K562 (cell line): Measurements from ENCODE around the gene STON2.

Experiments
- CTCF ChIP-seq, 3 experiments: IDR thresholded peaks in 2 of 3; conservative IDR thresholded peaks in 1 of 3; 2 replicates each; pipeline ENCODE4 v1.5.1; 2011 to 2012; ENCODE audit warnings: low read length in 3 of 3, mild to moderate bottlenecking in 3 of 3, control low read depth in 2 of 3, improper control_type of control experiment in 1 of 3, inconsistent platforms in 1 of 3, low read depth in 1 of 3, mixed read lengths in 1 of 3, moderate library complexity in 1 of 3; ENCODE audit not compliant: insufficient read depth in 2 of 3
- HMG20A ChIP-seq: fragments of 450-650 bp; formaldehyde crosslinking; conservative IDR thresholded peaks from 2 replicates; pipeline ENCODE4 v1.4.0; 2020; ENCODE audit warnings: mild to moderate bottlenecking, mixed read lengths
- JUNB ChIP-seq: fragments of 450-650 bp; formaldehyde crosslinking; conservative IDR thresholded peaks from 2 replicates; pipeline ENCODE4 v1.4.0; 2020; ENCODE audit warnings: mild to moderate bottlenecking
- KDM1A ChIP-seq, 2 experiments: fragments of 450-650 bp; IDR thresholded peaks; 2 replicates each; pipeline ENCODE4 v1.6.1; 2016; ENCODE audit warnings: mild to moderate bottlenecking in 2 of 2
- NR4A1 ChIP-seq, 2 experiments: fragments of 250-450 bp in 1 of 2; fragments of 450-650 bp in 1 of 2; sonication (Bioruptor Pico) in 1 of 2; IDR thresholded peaks; 2 replicates each; pipeline versions ENCODE4 v1.4.0 to v1.6.1; 2016 to 2020; ENCODE audit warnings: mild to moderate bottlenecking in 2 of 2, missing compliant biosample characterization in 1 of 2, missing genetic modification characterization in 1 of 2, moderate library complexity in 1 of 2
- TSHZ1 ChIP-seq: fragments of 250-450 bp; sonication (Bioruptor Pico); IDR thresholded peaks from 2 replicates; pipeline ENCODE4 v1.4.0; 2020; ENCODE audit warnings: mild to moderate bottlenecking, moderate library complexity
- ZEB2 ChIP-seq: fragments of 450-650 bp; IDR thresholded peaks from 2 replicates; pipeline ENCODE4 v1.6.1; 2016
- ZNF121 ChIP-seq: sonication (generic); formaldehyde crosslinking; conservative IDR thresholded peaks from 2 replicates; pipeline ENCODE4 v1.8.0; 2022; ENCODE audit warnings: missing genetic modification reagents
- ZNF274 ChIP-seq: IDR thresholded peaks from 2 replicates; pipeline ENCODE4 v1.6.1; 2011; ENCODE audit warnings: low read depth, mild to moderate bottlenecking, low read length, moderate library complexity, borderline replicate concordance
- TF ChIP-seq, protein P1 (sequence below): fragments of 450-650 bp; formaldehyde crosslinking; IDR thresholded peaks from 2 replicates; pipeline ENCODE4 v1.4.0; 2020; ENCODE audit warnings: mild to moderate bottlenecking

DNA sequence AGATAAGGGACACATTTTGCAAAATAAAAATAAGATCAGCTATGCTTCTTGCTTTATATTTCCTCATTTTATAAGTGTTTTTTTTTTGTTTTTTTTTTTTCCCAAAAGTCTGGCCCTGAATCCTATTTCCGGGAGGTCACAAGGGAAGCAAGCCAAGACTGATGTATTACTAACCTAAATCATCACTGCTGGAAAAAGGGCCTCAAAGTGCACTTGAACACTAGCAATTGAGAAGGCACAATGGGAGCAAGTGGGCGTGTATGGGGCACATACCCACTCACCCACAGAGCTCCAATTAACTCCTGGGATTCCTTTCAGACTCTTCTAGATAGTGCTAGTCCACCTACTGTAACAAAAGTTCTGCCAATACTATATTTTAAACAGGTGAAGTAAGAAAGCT, 58.8 kb downstream of the STON2 start:
- TF ChIP-seq NR4A1 (CRISPR knock-in tag; IDR thresholded peaks at IDR 0.05) = no peak
- TF ChIP-seq NR4A1 (tag; IDR thresholded peaks at IDR 0.05) = no peak
- no peak for TF ChIP-seq JUNB
- TF ChIP-seq ZNF274 = no peak
- no peak for TF ChIP-seq ZEB2
- no peak for TF ChIP-seq CTCF (IDR thresholded peaks at IDR 0.05 in 2 of 3, conservative IDR thresholded peaks at IDR 0.05 in 1 of 3; ENCODE audit: insufficient read depth in 2 of 3, low read depth in 1 of 3, low read length in 3 of 3)
- TF ChIP-seq HMG20A (CRISPR knock-in tag) = no peak
- no peak for TF ChIP-seq TSHZ1
- no peak for TF ChIP-seq KDM1A (IDR thresholded peaks at IDR 0.05)
- TF ChIP-seq, protein P1, sequence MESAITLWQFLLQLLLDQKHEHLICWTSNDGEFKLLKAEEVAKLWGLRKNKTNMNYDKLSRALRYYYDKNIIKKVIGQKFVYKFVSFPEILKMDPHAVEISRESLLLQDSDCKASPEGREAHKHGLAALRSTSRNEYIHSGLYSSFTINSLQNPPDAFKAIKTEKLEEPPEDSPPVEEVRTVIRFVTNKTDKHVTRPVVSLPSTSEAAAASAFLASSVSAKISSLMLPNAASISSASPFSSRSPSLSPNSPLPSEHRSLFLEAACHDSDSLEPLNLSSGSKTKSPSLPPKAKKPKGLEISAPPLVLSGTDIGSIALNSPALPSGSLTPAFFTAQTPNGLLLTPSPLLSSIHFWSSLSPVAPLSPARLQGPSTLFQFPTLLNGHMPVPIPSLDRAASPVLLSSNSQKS (CRISPR knock-in tag) = no peak
- no peak for TF ChIP-seq ZNF121 (CRISPR knock-in tag)
